GM11168 (cell line): Measurements from ENCODE around the gene RNF41.
"Not testable (repeated sequence)": the region's sequence is repeated elsewhere in the genome, so short reads cannot be mapped to it uniquely, and the experiment has no call there.

Source experiments
- in situ Hi-C: fragments of 300-500 bp; cut with MboI; formaldehyde crosslinking; loops from one replicate; pipeline ENCODE4 v1.12.0; 2022; ENCODE audit warnings: low sequenced_read_pairs; ENCODE audit not compliant: unreplicated experiment

Gene RNF41

DNA sequence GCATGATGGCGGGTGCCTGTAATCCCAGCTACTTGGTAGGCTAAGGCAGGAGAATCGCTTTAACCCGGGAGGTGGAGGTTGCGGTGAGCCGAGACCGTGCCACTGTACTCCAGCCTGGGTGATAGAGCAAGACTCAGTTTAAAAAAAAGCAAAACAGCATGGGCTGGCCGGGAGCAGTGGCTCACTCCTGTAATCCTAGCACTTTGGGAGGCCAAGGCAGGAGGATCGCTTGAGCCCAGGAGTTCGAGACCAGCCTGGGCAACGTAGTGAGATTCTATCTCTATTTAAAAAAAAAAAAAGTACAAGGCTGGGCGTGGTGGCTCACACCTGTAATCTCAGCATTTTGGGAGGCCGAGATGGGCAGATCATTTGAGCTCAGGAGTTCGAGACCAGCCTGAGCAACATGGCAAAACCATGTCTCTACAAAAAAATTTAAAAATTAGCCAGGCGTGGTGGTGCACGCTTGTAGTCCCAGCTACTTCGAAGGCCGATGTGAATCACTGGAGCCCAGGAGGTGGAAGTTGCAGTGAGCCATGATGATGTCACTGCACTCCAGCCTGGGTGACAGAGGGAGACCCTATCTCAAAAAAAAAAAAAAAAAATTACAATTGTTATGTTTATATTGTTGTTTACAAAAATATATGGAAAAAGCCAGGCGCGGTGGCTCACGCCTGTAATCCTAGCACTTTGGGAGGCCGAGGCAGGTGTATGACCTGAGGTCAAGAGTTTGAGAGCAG lies 65.1 kb downstream of the RNF41 start:
- in situ Hi-C loops: not testable (repeated sequence)

GRCh38 chr12:56155256-56155845 lies 66.4 kb downstream of the RNF41 start:
- in situ Hi-C loops: no loop called here

DNA sequence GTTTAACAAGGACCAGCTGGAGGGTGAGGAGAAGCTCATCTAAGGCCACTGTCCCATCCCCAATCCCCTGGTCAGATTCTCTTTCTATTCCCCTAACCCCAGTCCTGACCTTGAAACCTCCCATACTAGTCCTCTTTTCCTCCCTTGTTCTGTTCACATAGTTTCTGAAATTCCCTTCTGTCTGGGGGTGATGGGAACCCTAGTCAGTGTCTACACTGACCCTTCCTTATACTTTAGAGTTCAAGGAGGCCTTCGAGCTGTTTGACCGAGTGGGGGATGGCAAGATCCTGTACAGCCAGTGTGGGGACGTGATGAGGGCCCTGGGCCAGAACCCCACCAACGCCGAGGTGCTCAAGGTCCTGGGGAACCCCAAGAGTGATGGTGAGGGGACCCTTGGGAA lies 66.9 kb downstream of the RNF41 start:
- in situ Hi-C loops: no loop called here

- in situ Hi-C loops: no loop called here
These were observed 67.4 kb downstream of the RNF41 start for GRCh38 chr12:56154246-56154771.

- in situ Hi-C loops: no loop called here
These were observed 68.0 kb downstream of the RNF41 start for GRCh38 chr12:56153678-56154065.

GRCh38 chr12:56152756-56153677 lies 68.7 kb downstream of the RNF41 start:
- in situ Hi-C loops: no loop called here
